ENCODE measurements around the gene TMEM253.

The TMEM253 gene

GRCh38 chr14:21090194-21090939 lies 10.5 kb upstream of the TMEM253 start:
- DNase-seq (ENCODE audit: low read depth in 2 of 2) = no peak

- no peak for DNase-seq (ENCODE audit: low read depth in 2 of 2)
These were observed 9.8 kb upstream of the TMEM253 start for GRCh38 chr14:21090940-21091663.

GRCh38 chr14:21091821-21092272 lies 9.0 kb upstream of the TMEM253 start:
- DNase-seq (ENCODE audit: low read depth in 2 of 2) = no peak

GRCh38 chr14:21092273-21093011 lies 8.4 kb upstream of the TMEM253 start:
- DNase-seq (ENCODE audit: low read depth in 2 of 2) = peak; percentile 80 to 86

GRCh38 chr14:21093018-21093417 lies 7.8 kb upstream of the TMEM253 start:
- no peak for DNase-seq (ENCODE audit: low read depth in 2 of 2)

- DNase-seq (ENCODE audit: low read depth in 2 of 2) = no peak
These were observed 6.8 kb upstream of the TMEM253 start for GRCh38 chr14:21093769-21094681.

- DNase-seq (ENCODE audit: low read depth in 2 of 2) = no peak
These were observed 5.2 kb upstream of the TMEM253 start for GRCh38 chr14:21095430-21096205.

- no peak for DNase-seq (ENCODE audit: low read depth in 2 of 2)
These were observed 4.4 kb upstream of the TMEM253 start for GRCh38 chr14:21096438-21096837.

GRCh38 chr14:21096978-21097635 lies 3.8 kb upstream of the TMEM253 start:
- DNase-seq (ENCODE audit: low read depth in 2 of 2) = no peak

GRCh38 chr14:21097636-21098075 lies 3.2 kb upstream of the TMEM253 start:
- no peak for DNase-seq (ENCODE audit: low read depth in 2 of 2)

- DNase-seq (ENCODE audit: low read depth in 2 of 2) = no peak
These were observed 2.6 kb upstream of the TMEM253 start, which contains the start of gene ZNF219 for GRCh38 chr14:21098076-21098891. Gene ZNF219 (minus strand): TSS chr14:21098655. CDS start chr14:21093591, 5,064 bp downstream.

GRCh38 chr14:21098892-21099595 lies 1.8 kb upstream of the TMEM253 start:
- no peak for DNase-seq (ENCODE audit: low read depth in 2 of 2)

- no peak for DNase-seq (ENCODE audit: low read depth in 2 of 2)
These were observed 1.3 kb upstream of the TMEM253 start for GRCh38 chr14:21099596-21099985.

- no peak for DNase-seq (ENCODE audit: low read depth in 2 of 2)
These were observed 1.0 kb downstream of the TMEM253 start for GRCh38 chr14:21101802-21102413.

- no peak for DNase-seq (ENCODE audit: low read depth in 2 of 2)
These were observed 1.9 kb downstream of the TMEM253 start for GRCh38 chr14:21102521-21103410.

GRCh38 chr14:21103411-21103709 lies 2.5 kb downstream of the TMEM253 start:
- DNase-seq (ENCODE audit: low read depth in 2 of 2) = no peak
